Measurements from ENCODE around the gene SPRR5. TPM values are rescaled to one million over a fixed set of nuclear protein-coding genes. Genes with fewer than 3 reads are reported as not detected.

The SPRR5 gene
- total RNA-seq, 1 donor = not detected

- Histone ChIP-seq H3K27me3 (ENCODE audit: insufficient read depth, low read length) (peaks cover 8% of the 10 kb centered on the region), H3K9me3 (ENCODE audit: low read depth, low read length) (no peaks in the 10 kb centered on the region), H3K4me1 (ENCODE audit: insufficient read depth, low read length) (no peaks in the 10 kb centered on the region), H3K4me3 (ENCODE audit: low read length) (no peak overlapping the region)
These were observed 18.3 kb upstream of the SPRR5 start for GRCh38 chr1:152928671-152929070.

- Histone ChIP-seq H3K4me1 (ENCODE audit: insufficient read depth, low read length) (no peaks in the 10 kb centered on the region), H3K9me3 (ENCODE audit: low read depth, low read length) (no peaks in the 10 kb centered on the region), H3K4me3 (ENCODE audit: low read length) (no peak overlapping the region), H3K27me3 (ENCODE audit: insufficient read depth, low read length) (peaks cover 3% of the 10 kb centered on the region)
These were observed 14.7 kb upstream of the SPRR5 start for GRCh38 chr1:152932170-152932811.

GRCh38 chr1:152933196-152933595, 13.8 kb upstream of the SPRR5 start:
- Histone ChIP-seq H3K4me3 (ENCODE audit: low read length) (no peak overlapping the region), H3K4me1 (ENCODE audit: insufficient read depth, low read length) (no peaks in the 10 kb centered on the region), H3K27me3 (ENCODE audit: insufficient read depth, low read length) (peaks cover 3% of the 10 kb centered on the region), H3K9me3 (ENCODE audit: low read depth, low read length) (no peaks in the 10 kb centered on the region)

GRCh38 chr1:152940614-152941013, 6.4 kb upstream of the SPRR5 start:
- no peaks in the 10 kb centered on the region for H3K9me3 ChIP-seq (ENCODE audit: low read depth, low read length)
- H3K4me1 ChIP-seq (ENCODE audit: insufficient read depth, low read length) = no peaks in the 10 kb centered on the region
- H3K27me3 ChIP-seq (ENCODE audit: insufficient read depth, low read length) = no peaks in the 10 kb centered on the region
- H3K4me3 ChIP-seq (ENCODE audit: low read length) = no peak overlapping the region

GRCh38 chr1:152941037-152941711, 5.8 kb upstream of the SPRR5 start:
- Histone ChIP-seq H3K9me3 (ENCODE audit: low read depth, low read length) (no peaks in the 10 kb centered on the region), H3K4me3 (ENCODE audit: low read length) (no peak overlapping the region), H3K4me1 (ENCODE audit: insufficient read depth, low read length) (no peaks in the 10 kb centered on the region), H3K27me3 (ENCODE audit: insufficient read depth, low read length) (no peaks in the 10 kb centered on the region)

- Histone ChIP-seq H3K4me1 (ENCODE audit: insufficient read depth, low read length) (no peaks in the 10 kb centered on the region), H3K4me3 (ENCODE audit: low read length) (no peak overlapping the region), H3K9me3 (ENCODE audit: low read depth, low read length) (no peaks in the 10 kb centered on the region), H3K27me3 (ENCODE audit: insufficient read depth, low read length) (no peaks in the 10 kb centered on the region)
These were observed 4.8 kb upstream of the SPRR5 start for GRCh38 chr1:152942161-152942560.

- no peaks in the 10 kb centered on the region for H3K4me1 ChIP-seq (ENCODE audit: insufficient read depth, low read length)
- H3K4me3 ChIP-seq (ENCODE audit: low read length) = no peak overlapping the region
- H3K27me3 ChIP-seq (ENCODE audit: insufficient read depth, low read length) = no peaks in the 10 kb centered on the region
- H3K9me3 ChIP-seq (ENCODE audit: low read depth, low read length) = no peaks in the 10 kb centered on the region
These were observed 758 bp upstream of the SPRR5 start for GRCh38 chr1:152946248-152946647.

GRCh38 chr1:152951711-152952110, 4.7 kb downstream of the SPRR5 start:
- Histone ChIP-seq H3K9me3 (ENCODE audit: low read depth, low read length) (no peaks in the 10 kb centered on the region), H3K27me3 (ENCODE audit: insufficient read depth, low read length) (no peaks in the 10 kb centered on the region), H3K4me3 (ENCODE audit: low read length) (no peak overlapping the region), H3K4me1 (ENCODE audit: insufficient read depth, low read length) (no peaks in the 10 kb centered on the region)

- Histone ChIP-seq H3K9me3 (ENCODE audit: low read depth, low read length) (no peaks in the 10 kb centered on the region), H3K27me3 (ENCODE audit: insufficient read depth, low read length) (no peaks in the 10 kb centered on the region), H3K4me1 (ENCODE audit: insufficient read depth, low read length) (no peaks in the 10 kb centered on the region), H3K4me3 (ENCODE audit: low read length) (no peak overlapping the region)
These were observed 6.8 kb downstream of the SPRR5 start for GRCh38 chr1:152953761-152954160.

- no peaks in the 10 kb centered on the region for H3K27me3 ChIP-seq (ENCODE audit: insufficient read depth, low read length)
- H3K9me3 ChIP-seq (ENCODE audit: low read depth, low read length) = no peaks in the 10 kb centered on the region
- H3K4me3 ChIP-seq (ENCODE audit: low read length) = no peak overlapping the region
- no peaks in the 10 kb centered on the region for H3K4me1 ChIP-seq (ENCODE audit: insufficient read depth, low read length)
These were observed 7.4 kb downstream of the SPRR5 start for GRCh38 chr1:152954436-152954835.

- no peak overlapping the region for H3K4me3 ChIP-seq (ENCODE audit: low read length)
- H3K27me3 ChIP-seq (ENCODE audit: insufficient read depth, low read length) = no peaks in the 10 kb centered on the region
- H3K9me3 ChIP-seq (ENCODE audit: low read depth, low read length) = no peaks in the 10 kb centered on the region
- H3K4me1 ChIP-seq (ENCODE audit: insufficient read depth, low read length) = no peaks in the 10 kb centered on the region
These were observed 10.6 kb downstream of the SPRR5 start for GRCh38 chr1:152957561-152957960.

- no peaks in the 10 kb centered on the region for H3K4me1 ChIP-seq (ENCODE audit: insufficient read depth, low read length)
- no peaks in the 10 kb centered on the region for H3K27me3 ChIP-seq (ENCODE audit: insufficient read depth, low read length)
- no peaks in the 10 kb centered on the region for H3K9me3 ChIP-seq (ENCODE audit: low read depth, low read length)
- no peak overlapping the region for H3K4me3 ChIP-seq (ENCODE audit: low read length)
These were observed 12.3 kb downstream of the SPRR5 start for GRCh38 chr1:152959273-152959672.

GRCh38 chr1:152959801-152960451, 12.9 kb downstream of the SPRR5 start:
- H3K27me3 ChIP-seq (ENCODE audit: insufficient read depth, low read length) = no peaks in the 10 kb centered on the region
- no peaks in the 10 kb centered on the region for H3K4me1 ChIP-seq (ENCODE audit: insufficient read depth, low read length)
- no peak overlapping the region for H3K4me3 ChIP-seq (ENCODE audit: low read length)
- no peaks in the 10 kb centered on the region for H3K9me3 ChIP-seq (ENCODE audit: low read depth, low read length)

GRCh38 chr1:152960452-152961044, 13.5 kb downstream of the SPRR5 start:
- H3K4me1 ChIP-seq (ENCODE audit: insufficient read depth, low read length) = no peaks in the 10 kb centered on the region
- H3K9me3 ChIP-seq (ENCODE audit: low read depth, low read length) = no peaks in the 10 kb centered on the region
- H3K4me3 ChIP-seq (ENCODE audit: low read length) = no peak overlapping the region
- H3K27me3 ChIP-seq (ENCODE audit: insufficient read depth, low read length) = no peaks in the 10 kb centered on the region

- no peaks in the 10 kb centered on the region for H3K9me3 ChIP-seq (ENCODE audit: low read depth, low read length)
- no peaks in the 10 kb centered on the region for H3K4me1 ChIP-seq (ENCODE audit: insufficient read depth, low read length)
- H3K27me3 ChIP-seq (ENCODE audit: insufficient read depth, low read length) = no peaks in the 10 kb centered on the region
- no peak overlapping the region for H3K4me3 ChIP-seq (ENCODE audit: low read length)
These were observed 14.4 kb downstream of the SPRR5 start for GRCh38 chr1:152961226-152961891.
